A549 (cell line): ENCODE measurements around the gene PLA2G4A.

Experiments
- ESRRA ChIP-seq: fragments of 150-350 bp; IDR thresholded peaks from 2 replicates; pipeline ENCODE4 v1.6.1; 2014; ENCODE audit warnings: mild to moderate bottlenecking, low read length, borderline replicate concordance
- TF ChIP-seq, protein P1 (sequence below): fragments of >200 bp; sonication (Bioruptor Twin); formaldehyde crosslinking; IDR thresholded peaks from 3 replicates; pipeline ENCODE4 v1.5.1; 2016
- TF ChIP-seq, protein P2 (sequence below): IDR thresholded peaks from 2 replicates; pipeline ENCODE4 v1.6.1; 2012

DNA sequence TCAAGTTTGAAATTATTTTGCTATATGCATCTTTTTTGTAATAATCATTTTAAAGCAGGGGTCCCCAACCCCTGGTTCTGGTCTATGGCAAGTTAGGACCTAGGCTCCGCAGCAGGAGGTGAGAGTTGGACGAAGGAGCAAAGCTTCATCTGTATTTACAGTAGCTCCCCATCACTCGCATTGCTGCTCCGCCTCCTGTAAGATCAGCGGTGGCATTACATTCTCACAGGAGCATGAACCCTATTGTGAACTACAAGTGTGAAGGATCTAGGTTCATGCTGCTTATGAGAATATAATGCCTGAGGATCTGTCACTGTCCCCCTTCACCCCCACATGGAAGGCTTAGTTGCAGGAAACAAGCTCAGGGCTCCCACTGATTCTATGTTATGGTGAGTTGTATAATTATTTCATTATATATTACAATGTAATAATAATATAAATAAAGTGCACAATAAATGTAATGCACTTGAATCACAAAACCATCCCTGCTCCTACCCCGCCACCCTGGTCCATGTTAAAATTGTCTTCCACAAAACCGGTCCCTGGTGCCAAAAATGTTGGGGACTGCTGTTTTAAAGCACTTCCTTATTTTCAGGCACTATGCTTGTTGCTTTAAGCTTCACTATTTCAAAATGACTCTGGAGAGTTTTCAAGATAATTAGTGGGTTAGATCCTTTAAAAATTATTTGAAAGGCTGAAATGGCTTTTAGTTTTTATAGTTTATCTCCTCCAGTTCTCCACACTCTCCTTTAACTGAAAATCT lies 74.8 kb downstream of the PLA2G4A start:
- TF ChIP-seq, protein P1, sequence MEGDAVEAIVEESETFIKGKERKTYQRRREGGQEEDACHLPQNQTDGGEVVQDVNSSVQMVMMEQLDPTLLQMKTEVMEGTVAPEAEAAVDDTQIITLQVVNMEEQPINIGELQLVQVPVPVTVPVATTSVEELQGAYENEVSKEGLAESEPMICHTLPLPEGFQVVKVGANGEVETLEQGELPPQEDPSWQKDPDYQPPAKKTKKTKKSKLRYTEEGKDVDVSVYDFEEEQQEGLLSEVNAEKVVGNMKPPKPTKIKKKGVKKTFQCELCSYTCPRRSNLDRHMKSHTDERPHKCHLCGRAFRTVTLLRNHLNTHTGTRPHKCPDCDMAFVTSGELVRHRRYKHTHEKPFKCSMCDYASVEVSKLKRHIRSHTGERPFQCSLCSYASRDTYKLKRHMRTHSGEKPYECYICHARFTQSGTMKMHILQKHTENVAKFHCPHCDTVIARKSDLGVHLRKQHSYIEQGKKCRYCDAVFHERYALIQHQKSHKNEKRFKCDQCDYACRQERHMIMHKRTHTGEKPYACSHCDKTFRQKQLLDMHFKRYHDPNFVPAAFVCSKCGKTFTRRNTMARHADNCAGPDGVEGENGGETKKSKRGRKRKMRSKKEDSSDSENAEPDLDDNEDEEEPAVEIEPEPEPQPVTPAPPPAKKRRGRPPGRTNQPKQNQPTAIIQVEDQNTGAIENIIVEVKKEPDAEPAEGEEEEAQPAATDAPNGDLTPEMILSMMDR: no peak
- TF ChIP-seq, protein P2, sequence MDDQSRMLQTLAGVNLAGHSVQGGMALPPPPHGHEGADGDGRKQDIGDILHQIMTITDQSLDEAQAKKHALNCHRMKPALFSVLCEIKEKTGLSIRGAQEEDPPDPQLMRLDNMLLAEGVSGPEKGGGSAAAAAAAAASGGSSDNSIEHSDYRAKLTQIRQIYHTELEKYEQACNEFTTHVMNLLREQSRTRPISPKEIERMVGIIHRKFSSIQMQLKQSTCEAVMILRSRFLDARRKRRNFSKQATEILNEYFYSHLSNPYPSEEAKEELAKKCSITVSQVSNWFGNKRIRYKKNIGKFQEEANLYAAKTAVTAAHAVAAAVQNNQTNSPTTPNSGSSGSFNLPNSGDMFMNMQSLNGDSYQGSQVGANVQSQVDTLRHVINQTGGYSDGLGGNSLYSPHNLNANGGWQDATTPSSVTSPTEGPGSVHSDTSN: no peak
- no peak for TF ChIP-seq ESRRA
